Astrocyte (in vitro differentiated cells and primary cell): ENCODE measurements around the gene TRHDE.
"Not testable (repeated sequence)": the region's sequence is repeated elsewhere in the genome, so short reads cannot be mapped to it uniquely, and the experiment has no call there.

ENCODE experiments used
- CTCF ChIP-seq: IDR thresholded peaks from 2 replicates; pipeline ENCODE4 v1.5.1; 2011; ENCODE audit warnings: low read depth, mild to moderate bottlenecking, inconsistent platforms, low read length, moderate library complexity; ENCODE audit not compliant: insufficient read depth
- EZH2 ChIP-seq: IDR thresholded peaks from 2 replicates; pipeline ENCODE4 v1.6.1; 2012; ENCODE audit warnings: mild to moderate bottlenecking, low read length, inconsistent platforms; ENCODE audit not compliant: insufficient read depth

- TF ChIP-seq CTCF, EZH2: not testable (repeated sequence)
Measured at GRCh38 chr12:72712025-72712424, 439.9 kb downstream of the TRHDE start.
